ENCODE measurements around the gene HNRNPH3.

GRCh38 chr10:68345621-68346020, 13.8 kb downstream of the HNRNPH3 start:
- TF ChIP-seq CTCF (IDR thresholded peaks at IDR 0.05; ENCODE audit: insufficient read depth, low read length) (no peak), GABPA (IDR thresholded peaks at IDR 0.05; ENCODE audit: low read depth) (no peak), REST (IDR thresholded peaks at IDR 0.05; ENCODE audit: insufficient replicate concordance, low read depth) (no peak)
